Ishikawa (cell line): Measurements from ENCODE around the gene SIGLEC11.

ENCODE experiments used
- CEBPB ChIP-seq: IDR thresholded peaks from 2 replicates; pipeline ENCODE4 v1.6.1; 2012
- CREB1 ChIP-seq: IDR thresholded peaks from 2 replicates; pipeline ENCODE4 v1.6.1; 2012; ENCODE audit warnings: low read depth
- EGR1 ChIP-seq: IDR thresholded peaks from 2 replicates; pipeline ENCODE4 v1.6.1; 2012
- EP300 ChIP-seq: IDR thresholded peaks from 2 replicates; pipeline ENCODE4 v1.6.1; 2012; ENCODE audit warnings: borderline replicate concordance
- FOXM1 ChIP-seq: IDR thresholded peaks from 2 replicates; pipeline ENCODE4 v1.6.1; 2012; ENCODE audit warnings: low read depth, borderline replicate concordance
- NFIC ChIP-seq: IDR thresholded peaks from 2 replicates; pipeline ENCODE4 v1.6.1; 2012
- RAD21 ChIP-seq: IDR thresholded peaks from 2 replicates; pipeline ENCODE4 v1.6.1; 2012; ENCODE audit warnings: low read depth
- TAF1 ChIP-seq: IDR thresholded peaks from 2 replicates; pipeline ENCODE4 v1.6.1; 2012; ENCODE audit warnings: low read depth, mild to moderate bottlenecking
- TCF12 ChIP-seq: IDR thresholded peaks from 2 replicates; pipeline ENCODE4 v1.6.1; 2012; ENCODE audit warnings: low read depth
- TEAD4 ChIP-seq: IDR thresholded peaks from 2 replicates; pipeline ENCODE4 v1.6.1; 2012
- YY1 ChIP-seq: IDR thresholded peaks from 2 replicates; pipeline ENCODE4 v1.6.1; 2012; ENCODE audit warnings: low read depth
- ZBTB7A ChIP-seq: IDR thresholded peaks from 2 replicates; pipeline ENCODE4 v1.6.1; 2012; ENCODE audit warnings: low read depth
- TF ChIP-seq, protein P1 (sequence below): IDR thresholded peaks from 2 replicates; pipeline ENCODE4 v1.6.1; 2012; ENCODE audit warnings: low read depth, mild to moderate bottlenecking
- TF ChIP-seq, protein P2 (sequence below): IDR thresholded peaks from 2 replicates; pipeline ENCODE4 v1.6.1; 2012
- TF ChIP-seq, protein P3 (sequence below): IDR thresholded peaks from 2 replicates; pipeline ENCODE4 v1.6.1; 2012

SIGLEC11 gene

DNA sequence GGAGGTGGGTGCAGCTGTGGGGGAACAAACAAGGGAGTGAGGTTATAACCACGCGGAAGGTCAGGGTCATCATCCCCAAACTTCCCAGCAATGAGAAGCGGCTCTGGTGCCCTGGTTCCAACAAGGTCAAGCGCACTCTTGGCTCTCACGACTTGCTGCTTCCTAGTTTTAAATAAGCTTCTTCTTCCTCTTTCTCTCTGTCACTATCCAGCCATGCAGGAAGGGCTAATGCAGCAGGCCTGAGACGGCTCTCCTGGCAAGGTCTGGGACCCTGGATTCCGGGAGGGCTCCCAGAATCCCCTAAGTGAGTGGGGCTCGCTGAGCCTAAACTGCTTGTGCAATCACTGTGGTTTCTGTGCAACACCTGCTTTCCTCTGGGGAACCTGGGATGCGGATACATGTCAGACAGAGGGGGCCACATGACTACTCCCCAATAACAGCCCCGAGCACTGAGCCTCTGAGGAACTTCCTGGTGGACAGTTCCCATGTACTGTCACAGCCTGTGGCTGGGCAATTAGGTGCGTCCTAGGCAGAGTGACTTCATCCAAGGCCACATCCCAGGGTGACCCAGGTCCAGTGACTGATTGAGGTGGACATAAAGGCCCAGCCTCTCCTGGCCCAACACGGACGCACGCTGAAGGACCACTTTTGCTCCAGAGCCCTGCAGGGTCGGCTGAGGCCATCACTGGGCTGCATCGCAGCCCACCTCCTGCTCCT lies 40.0 kb upstream of the SIGLEC11 start:
- no peak for TF ChIP-seq FOXM1
- TF ChIP-seq RAD21 = no peak
- no peak for TF ChIP-seq EP300
- no peak for TF ChIP-seq EGR1
- TF ChIP-seq, protein P1, sequence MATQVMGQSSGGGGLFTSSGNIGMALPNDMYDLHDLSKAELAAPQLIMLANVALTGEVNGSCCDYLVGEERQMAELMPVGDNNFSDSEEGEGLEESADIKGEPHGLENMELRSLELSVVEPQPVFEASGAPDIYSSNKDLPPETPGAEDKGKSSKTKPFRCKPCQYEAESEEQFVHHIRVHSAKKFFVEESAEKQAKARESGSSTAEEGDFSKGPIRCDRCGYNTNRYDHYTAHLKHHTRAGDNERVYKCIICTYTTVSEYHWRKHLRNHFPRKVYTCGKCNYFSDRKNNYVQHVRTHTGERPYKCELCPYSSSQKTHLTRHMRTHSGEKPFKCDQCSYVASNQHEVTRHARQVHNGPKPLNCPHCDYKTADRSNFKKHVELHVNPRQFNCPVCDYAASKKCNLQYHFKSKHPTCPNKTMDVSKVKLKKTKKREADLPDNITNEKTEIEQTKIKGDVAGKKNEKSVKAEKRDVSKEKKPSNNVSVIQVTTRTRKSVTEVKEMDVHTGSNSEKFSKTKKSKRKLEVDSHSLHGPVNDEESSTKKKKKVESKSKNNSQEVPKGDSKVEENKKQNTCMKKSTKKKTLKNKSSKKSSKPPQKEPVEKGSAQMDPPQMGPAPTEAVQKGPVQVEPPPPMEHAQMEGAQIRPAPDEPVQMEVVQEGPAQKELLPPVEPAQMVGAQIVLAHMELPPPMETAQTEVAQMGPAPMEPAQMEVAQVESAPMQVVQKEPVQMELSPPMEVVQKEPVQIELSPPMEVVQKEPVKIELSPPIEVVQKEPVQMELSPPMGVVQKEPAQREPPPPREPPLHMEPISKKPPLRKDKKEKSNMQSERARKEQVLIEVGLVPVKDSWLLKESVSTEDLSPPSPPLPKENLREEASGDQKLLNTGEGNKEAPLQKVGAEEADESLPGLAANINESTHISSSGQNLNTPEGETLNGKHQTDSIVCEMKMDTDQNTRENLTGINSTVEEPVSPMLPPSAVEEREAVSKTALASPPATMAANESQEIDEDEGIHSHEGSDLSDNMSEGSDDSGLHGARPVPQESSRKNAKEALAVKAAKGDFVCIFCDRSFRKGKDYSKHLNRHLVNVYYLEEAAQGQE = no peak
- no peak for TF ChIP-seq TEAD4
- TF ChIP-seq, protein P2, sequence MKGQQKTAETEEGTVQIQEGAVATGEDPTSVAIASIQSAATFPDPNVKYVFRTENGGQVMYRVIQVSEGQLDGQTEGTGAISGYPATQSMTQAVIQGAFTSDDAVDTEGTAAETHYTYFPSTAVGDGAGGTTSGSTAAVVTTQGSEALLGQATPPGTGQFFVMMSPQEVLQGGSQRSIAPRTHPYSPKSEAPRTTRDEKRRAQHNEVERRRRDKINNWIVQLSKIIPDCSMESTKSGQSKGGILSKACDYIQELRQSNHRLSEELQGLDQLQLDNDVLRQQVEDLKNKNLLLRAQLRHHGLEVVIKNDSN = no peak
- no peak for TF ChIP-seq TCF12
- TF ChIP-seq NFIC = no peak
- no peak for TF ChIP-seq ZBTB7A
- no peak for TF ChIP-seq TAF1
- TF ChIP-seq, protein P3, sequence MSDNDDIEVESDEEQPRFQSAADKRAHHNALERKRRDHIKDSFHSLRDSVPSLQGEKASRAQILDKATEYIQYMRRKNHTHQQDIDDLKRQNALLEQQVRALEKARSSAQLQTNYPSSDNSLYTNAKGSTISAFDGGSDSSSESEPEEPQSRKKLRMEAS = no peak
- no peak for TF ChIP-seq CREB1
- no peak for TF ChIP-seq YY1
- TF ChIP-seq CEBPB = no peak

DNA sequence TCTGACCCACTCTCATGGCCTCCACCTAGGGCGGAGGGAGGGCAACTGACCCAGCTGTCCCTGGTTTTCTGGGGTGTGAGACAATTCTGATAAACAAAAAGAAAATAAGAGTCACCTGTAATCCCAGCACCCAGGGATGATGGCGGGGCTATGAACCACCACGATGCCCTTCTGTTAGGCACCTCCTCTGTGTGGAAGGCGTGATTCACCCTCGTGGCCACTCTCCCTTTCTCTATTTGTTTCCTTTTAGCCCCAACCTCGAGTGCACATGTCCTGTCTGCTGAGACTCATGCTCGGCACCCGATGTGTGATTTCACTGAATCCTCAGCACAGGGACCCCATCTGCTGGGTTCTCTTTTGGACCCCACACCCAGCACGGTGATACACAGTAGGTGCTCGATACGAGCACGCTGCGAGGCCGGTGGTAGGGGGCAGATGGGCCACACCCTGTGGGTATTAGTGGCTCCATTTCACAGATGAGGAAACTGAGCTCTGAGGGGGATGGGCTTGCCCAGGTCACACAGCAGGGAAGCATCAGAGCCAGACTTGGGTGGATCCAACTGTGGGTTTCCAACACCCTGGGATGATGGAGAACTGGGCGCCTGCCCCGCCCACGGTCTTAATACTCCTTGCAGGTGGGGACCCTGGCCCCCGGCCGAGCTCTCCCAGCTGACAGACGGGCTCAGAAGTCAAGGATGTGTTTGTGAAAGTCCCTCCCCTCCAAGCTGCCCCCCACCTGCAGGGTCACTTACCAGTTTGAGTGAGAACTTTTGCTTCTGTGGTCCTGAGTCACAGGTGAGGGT lies 39.3 kb upstream of the SIGLEC11 start:
- TF ChIP-seq EP300 (no peak), CEBPB (no peak), EGR1 (no peak), TCF12 (no peak), TAF1 (no peak), RAD21 (no peak), NFIC (no peak), FOXM1 (no peak)
- TF ChIP-seq, protein P3 = no peak

DNA sequence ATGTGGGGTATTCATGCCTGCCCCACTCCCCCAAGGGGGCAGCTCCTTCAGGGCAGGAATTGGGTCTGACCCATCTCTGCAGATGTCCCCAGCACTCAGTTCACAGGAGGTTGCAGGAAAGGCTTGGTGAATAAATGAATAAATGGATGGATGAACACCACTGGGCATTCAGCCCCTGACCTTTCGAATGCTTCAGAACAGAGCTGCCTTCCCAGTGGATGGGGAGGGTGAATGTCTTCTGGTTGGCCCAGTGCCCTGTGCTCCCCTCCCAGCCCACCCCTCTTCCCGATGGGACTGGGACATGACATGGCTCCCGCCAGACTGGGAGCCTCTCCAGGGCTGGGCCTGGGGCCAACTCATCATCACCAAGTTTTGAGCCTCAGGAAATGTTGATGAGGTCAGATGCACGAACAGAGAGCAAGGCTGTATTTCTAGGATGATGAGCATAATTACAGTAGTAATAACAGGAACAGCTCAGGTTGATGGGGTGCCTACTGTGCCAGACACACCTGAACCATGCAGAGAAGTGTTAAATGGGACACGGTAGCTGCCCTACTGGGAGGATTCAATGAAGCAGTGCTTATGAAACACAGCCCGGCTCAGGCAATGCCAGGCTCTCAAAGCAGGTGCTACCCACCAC lies 38.5 kb upstream of the SIGLEC11 start:
- no peak for TF ChIP-seq EP300
- TF ChIP-seq CREB1 = no peak
- no peak for TF ChIP-seq CEBPB
- TF ChIP-seq FOXM1 = no peak
- TF ChIP-seq, protein P3 = no peak
- no peak for TF ChIP-seq YY1
- TF ChIP-seq, protein P1 = no peak
- TF ChIP-seq TCF12 = no peak
- no peak for TF ChIP-seq EGR1
- no peak for TF ChIP-seq TEAD4
- TF ChIP-seq, protein P2 = no peak
- TF ChIP-seq ZBTB7A = no peak
- no peak for TF ChIP-seq TAF1
- TF ChIP-seq RAD21 = no peak

DNA sequence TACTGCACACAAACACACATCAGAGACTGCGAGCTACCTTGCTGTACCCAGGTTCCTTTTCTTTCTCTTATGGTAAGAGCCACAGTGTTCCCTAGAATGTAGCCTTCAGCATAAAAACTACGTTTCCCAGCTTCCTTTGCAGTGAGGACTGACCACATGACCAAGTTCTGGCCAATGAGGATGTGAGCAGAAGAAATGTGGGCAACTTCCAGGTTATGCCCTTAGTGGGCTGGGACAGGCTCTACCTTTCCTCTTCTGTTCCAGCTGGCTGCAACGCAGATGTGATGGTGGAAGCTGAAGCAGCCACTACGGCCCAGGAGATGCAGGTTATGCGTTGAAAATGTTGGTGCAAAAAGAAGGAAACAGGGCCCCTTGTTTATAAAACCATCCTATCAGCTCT lies 36.7 kb upstream of the SIGLEC11 start:
- TF ChIP-seq EGR1 = no peak
- TF ChIP-seq, protein P2 = peak; percentile 97
- TF ChIP-seq ZBTB7A = no peak
